H9 (cell line): ENCODE results near the gene GXYLT1. TPM values are rescaled to one million over a fixed set of nuclear protein-coding genes. Genes with fewer than 3 reads are reported as not detected.

Experiments used
- DNase-seq: peaks from one replicate; pipeline ENCODE4 v3.0.0-alpha.2; 2017
- H2AFZ ChIP-seq: one replicate; pipeline ENCODE4 v1.6.1; 2013; ENCODE audit warnings: mild to moderate bottlenecking, low read length, control low read depth, moderate library complexity
- H2AK5ac ChIP-seq: 2 replicates; pipeline ENCODE4 v1.6.1; 2013; ENCODE audit warnings: low read length, control low read depth, mixed read lengths; ENCODE audit not compliant: insufficient read length
- H2BK120ac ChIP-seq: one replicate; pipeline ENCODE4 v1.6.1; 2013; ENCODE audit warnings: low read depth, mild to moderate bottlenecking, low read length, control low read depth, inconsistent platforms; ENCODE audit not compliant: poor library complexity, severe bottlenecking
- H2BK12ac ChIP-seq: 2 replicates; pipeline ENCODE4 v1.6.1; 2013; ENCODE audit warnings: low read length, control low read depth, mixed read lengths, low read depth; ENCODE audit not compliant: insufficient read length
- H2BK15ac ChIP-seq: 2 replicates; pipeline ENCODE4 v1.6.1; 2013; ENCODE audit warnings: low read depth, low read length, control low read depth
- H2BK20ac ChIP-seq: one replicate; pipeline ENCODE4 v1.6.1; 2013; ENCODE audit warnings: low read depth, mild to moderate bottlenecking, low read length, control low read depth, inconsistent platforms; ENCODE audit not compliant: poor library complexity, severe bottlenecking
- H2BK5ac ChIP-seq: 2 replicates; pipeline ENCODE4 v1.6.1; 2013; ENCODE audit warnings: low read length, control low read depth, mixed read lengths; ENCODE audit not compliant: insufficient read length
- H3K14ac ChIP-seq: 2 replicates; pipeline ENCODE4 v1.6.1; 2013; ENCODE audit warnings: low read length, control low read depth; ENCODE audit not compliant: insufficient read depth
- H3K18ac ChIP-seq: 2 replicates; pipeline ENCODE4 v1.6.1; 2013; ENCODE audit warnings: low read depth, mild to moderate bottlenecking, mixed read lengths, low read length, control low read depth; ENCODE audit not compliant: insufficient read length
- H3K23ac ChIP-seq: 2 replicates; pipeline ENCODE4 v1.6.1; 2013; ENCODE audit warnings: low read length, control low read depth, mixed read lengths, low read depth; ENCODE audit not compliant: insufficient read length
- H3K23me2 ChIP-seq: 2 replicates; pipeline ENCODE4 v1.6.1; 2013; ENCODE audit warnings: low read depth, mild to moderate bottlenecking, mixed read lengths, low read length, control low read depth; ENCODE audit not compliant: insufficient read length, poor library complexity, severe bottlenecking
- H3K27ac ChIP-seq: 2 replicates; pipeline ENCODE4 v1.5.1; 2013; ENCODE audit warnings: low read length, control low read depth, mixed read lengths, low read depth; ENCODE audit not compliant: insufficient read length
- H3K27me3 ChIP-seq: 2 replicates; pipeline ENCODE4 v1.6.1; 2013; ENCODE audit warnings: low read length, control low read depth, inconsistent platforms; ENCODE audit not compliant: insufficient read depth
- H3K4ac ChIP-seq: 2 replicates; pipeline ENCODE4 v1.6.1; 2013; ENCODE audit warnings: low read depth, mild to moderate bottlenecking, control low read depth, inconsistent platforms, low read length, moderate library complexity
- H3K4me1 ChIP-seq: 2 replicates; pipeline ENCODE4 v1.6.1; 2013; ENCODE audit warnings: low read length, control low read depth, inconsistent platforms; ENCODE audit not compliant: insufficient read depth
- H3K4me2 ChIP-seq: 2 replicates; pipeline ENCODE4 v1.6.1; 2013; ENCODE audit warnings: low read length, control low read depth, mixed read lengths; ENCODE audit not compliant: insufficient read length, insufficient read depth
- H3K56ac ChIP-seq: 2 replicates; pipeline ENCODE4 v1.6.1; 2013; ENCODE audit warnings: low read depth, mild to moderate bottlenecking, mixed read lengths, low read length, control low read depth; ENCODE audit not compliant: insufficient read length
- H3K79me1 ChIP-seq: 2 replicates; pipeline ENCODE4 v1.6.1; 2013; ENCODE audit warnings: low read depth, mild to moderate bottlenecking, moderate library complexity, low read length, control low read depth, inconsistent platforms; ENCODE audit not compliant: insufficient read depth, poor library complexity, severe bottlenecking
- H3K79me2 ChIP-seq: 2 replicates; pipeline ENCODE4 v1.6.1; 2013; ENCODE audit warnings: low read length, control low read depth, inconsistent platforms; ENCODE audit not compliant: insufficient read depth
- H3K9ac ChIP-seq: 2 replicates; pipeline ENCODE4 v1.6.1; 2013; ENCODE audit warnings: low read length, control low read depth, mixed read lengths; ENCODE audit not compliant: insufficient read length; ENCODE audit errors: extremely low read depth
- H3K9me3 ChIP-seq: one replicate; pipeline ENCODE4 v1.6.1; 2013; ENCODE audit warnings: low read depth, low read length, inconsistent platforms; ENCODE audit not compliant: control insufficient read depth
- H3T11ph ChIP-seq: one replicate; pipeline ENCODE4 v1.6.1; 2013; ENCODE audit warnings: mild to moderate bottlenecking, low read length, control low read depth, inconsistent platforms
- H4K20me1 ChIP-seq: one replicate; pipeline ENCODE4 v1.6.1; 2013; ENCODE audit not compliant: control insufficient read depth, insufficient read length, insufficient read depth
- H4K5ac ChIP-seq: 2 replicates; pipeline ENCODE4 v1.6.1; 2013; ENCODE audit warnings: low read depth, mild to moderate bottlenecking, mixed read lengths, low read length, control low read depth; ENCODE audit not compliant: insufficient read length
- H4K8ac ChIP-seq: replicated peaks from 2 replicates; pipeline ENCODE4 v1.6.1; 2013; ENCODE audit warnings: low read length, control low read depth, mixed read lengths, low read depth; ENCODE audit not compliant: insufficient read length
- H4K91ac ChIP-seq: 2 replicates; pipeline ENCODE4 v1.6.1; 2013; ENCODE audit warnings: low read depth, mild to moderate bottlenecking, moderate library complexity, mixed read lengths, low read length, control low read depth; ENCODE audit not compliant: insufficient read length
- H3K27ac Mint-ChIP-seq, 3 experiments: 2 replicates in 2 of 3; 3 replicates in 1 of 3; pipeline ENCODE4 v1.8.0; 2020 to 2021; ENCODE audit warnings: mixed read lengths in 3 of 3, mild to moderate bottlenecking in 1 of 3, moderate library complexity in 1 of 3
- H3K27me3 Mint-ChIP-seq: 2 replicates; pipeline ENCODE4 v1.8.0; 2021; ENCODE audit warnings: low read depth, mild to moderate bottlenecking, moderate library complexity, mixed read lengths
- H3K36me3 Mint-ChIP-seq, 3 experiments: 2 replicates in 2 of 3; 3 replicates in 1 of 3; pipeline ENCODE4 v1.8.0; 2020 to 2021; ENCODE audit warnings: low read depth in 3 of 3, mixed read lengths in 3 of 3; ENCODE audit not compliant: insufficient read depth in 1 of 3
- H3K4me1 Mint-ChIP-seq, 2 experiments: 2 replicates each; pipeline ENCODE4 v1.8.0; 2020; ENCODE audit warnings: mixed read lengths in 2 of 2
- H3K4me3 Mint-ChIP-seq, 2 experiments: 2 replicates in 1 of 2; 3 replicates in 1 of 2; pipeline ENCODE4 v1.8.0; 2020 to 2021; ENCODE audit warnings: mild to moderate bottlenecking in 2 of 2, mixed read lengths in 2 of 2, moderate library complexity in 1 of 2
- H3K9me3 Mint-ChIP-seq, 2 experiments: 2 replicates in 1 of 2; 3 replicates in 1 of 2; pipeline ENCODE4 v1.8.0; 2020; ENCODE audit warnings: mild to moderate bottlenecking in 2 of 2, mixed read lengths in 2 of 2, moderate library complexity in 1 of 2
- CTCF ChIP-seq: fragments of 200-600 bp; sonication (generic); conservative IDR thresholded peaks from 3 replicates; pipeline ENCODE4 v1.8.0; 2021; ENCODE audit warnings: antibody characterized with exemption, mild to moderate bottlenecking
- WGBS: extraction: QIAGEN DNeasy Blood & Tissue Kit; methylation state at CpG from one replicate; pipeline ENCODE4 v1.1.7; 2013; ENCODE audit warnings: missing lambda C conversion rate, low lambda C conversion rate, mixed read lengths; ENCODE audit not compliant: insufficient read length; ENCODE audit errors: extremely low coverage; 5-methylcytosine and 5-hydroxymethylcytosine counted together
- total RNA-seq: library from RNA; stranded (reverse); gene quantifications from 2 replicates; pipeline ENCODE4 v1.2.1, GENCODE V29; 2021

The GXYLT1 gene
- total RNA-seq, 1 experiment from 2014 or later: 14.5 TPM

GRCh38 chr12:42097971-42098370, 46.7 kb downstream of the GXYLT1 start:
- H2BK5ac ChIP-seq: no peak overlapping the region
- Mint-ChIP-seq H3K36me3 (peaks cover 6 to 18% (median 11%) of the 10 kb centered on the region in 3 experiments; a peak in 6 of 7 replicates), H3K4me1 (no peaks in the 10 kb centered on the region), H3K27me3 (no peaks in the 10 kb centered on the region), H3K4me3 (no peak overlapping the region), H3K9me3 (no peaks in the 10 kb centered on the region), H3K27ac (no peak overlapping the region; a peak in 1 of 7 replicates)
- H2BK12ac ChIP-seq: no peak overlapping the region
- no peak overlapping the region for H3K4ac ChIP-seq
- no peak overlapping the region for H4K8ac ChIP-seq
- H3K9ac ChIP-seq: no peak overlapping the region
- no peak overlapping the region for H4K91ac ChIP-seq
- no peak overlapping the region for H2BK15ac ChIP-seq
- H3T11ph ChIP-seq: no peak overlapping the region
- H3K79me1 ChIP-seq: no peaks in the 10 kb centered on the region
- no peaks in the 10 kb centered on the region for H3K23me2 ChIP-seq
- no peaks in the 10 kb centered on the region for H3K79me2 ChIP-seq
- no peak overlapping the region for H2BK20ac ChIP-seq
- H3K23ac ChIP-seq: no peak overlapping the region
- no CpG with 5 or more reads among the region's 5 CpGs for WGBS
- H3K27ac ChIP-seq: no peak overlapping the region
- H3K14ac ChIP-seq: no peak overlapping the region
- no peaks in the 10 kb centered on the region for H3K27me3 ChIP-seq
- H3K56ac ChIP-seq: no peak overlapping the region
- no peaks in the 10 kb centered on the region for H4K20me1 ChIP-seq
- H4K5ac ChIP-seq: no peak overlapping the region
- no peak overlapping the region for H3K18ac ChIP-seq
- DNase-seq: no peak
- no peak overlapping the region for H2AFZ ChIP-seq
- no peak overlapping the region for H2AK5ac ChIP-seq
- TF ChIP-seq CTCF: no peak
- no peaks in the 10 kb centered on the region for H3K4me1 ChIP-seq
- H2BK120ac ChIP-seq: no peak overlapping the region
- H3K9me3 ChIP-seq: no peaks in the 10 kb centered on the region
- H3K4me2 ChIP-seq: no peak overlapping the region
